Lung (tissue), 12 donors: ENCODE measurements around the gene PTCD2. TPM values are rescaled to one million over a fixed set of nuclear protein-coding genes. Genes with fewer than 3 reads are reported as not detected.
A peak's percentile ranks its signal among the peaks of the same experiment; 100 is the strongest.

ENCODE experiments used
- ATAC-seq: fragments of 200-7000 bp; cut with Tn5 transposase; one replicate; pipeline ENCODE4 v1.9.1; 2020; ENCODE audit warnings: moderate number of reproducible peaks; ENCODE audit not compliant: insufficient read depth, low FRiP score
- DNase-seq, 3 donors: peaks; one replicate each; pipeline ENCODE4 v3.0.0-alpha.2; 2013 to 2017
- H3K27ac ChIP-seq, 2 donors: one replicate each; pipeline ENCODE4 v1.5.1; 2013; ENCODE audit warnings: mild to moderate bottlenecking in 2 of 2, moderate library complexity in 2 of 2, control low read depth in 1 of 2, inconsistent platforms in 1 of 2, low read depth in 1 of 2, low read length in 1 of 2
- H3K27me3 ChIP-seq, 3 donors: one replicate each; pipeline ENCODE4 v1.5.1; 2013; ENCODE audit warnings: low read length in 2 of 3; ENCODE audit not compliant: control insufficient read depth in 3 of 3, insufficient read depth in 3 of 3
- H3K36me3 ChIP-seq, 4 donors: one replicate each; pipeline ENCODE4 v1.5.1; 2013; ENCODE audit warnings: low read length in 4 of 4, mild to moderate bottlenecking in 1 of 4, moderate library complexity in 1 of 4; ENCODE audit not compliant: control insufficient read depth in 4 of 4, insufficient read depth in 4 of 4
- H3K4me1 ChIP-seq, 5 donors: one replicate each; pipeline ENCODE4 v1.5.1; 2013; ENCODE audit warnings: low read length in 5 of 5, mild to moderate bottlenecking in 2 of 5, moderate library complexity in 1 of 5; ENCODE audit not compliant: control insufficient read depth in 5 of 5, insufficient read depth in 5 of 5
- H3K4me3 ChIP-seq: one replicate; pipeline ENCODE4 v1.5.1; 2013; ENCODE audit warnings: mild to moderate bottlenecking, control low read depth, moderate library complexity
- H3K9ac ChIP-seq, 2 donors: one replicate each; pipeline ENCODE4 v1.5.1; 2013; ENCODE audit warnings: low read length in 2 of 2, control low read depth in 1 of 2; ENCODE audit not compliant: insufficient read depth in 1 of 2
- H3K9me3 ChIP-seq, 4 donors: one replicate each; pipeline ENCODE4 v1.5.1; 2013; ENCODE audit warnings: low read length in 3 of 4, mild to moderate bottlenecking in 1 of 4, moderate library complexity in 1 of 4; ENCODE audit not compliant: control insufficient read depth in 4 of 4, insufficient read depth in 3 of 4
- CTCF ChIP-seq: IDR thresholded peaks from 2 replicates; pipeline ENCODE4 v1.5.1; 2012; ENCODE audit warnings: mild to moderate bottlenecking; ENCODE audit errors: control extremely low read depth, extremely low read depth
- WGBS, 2 donors: extraction: QIAGEN DNeasy Blood & Tissue Kit; methylation state at CpG; one replicate each; pipeline ENCODE4 v1.1.7; 2013; 5-methylcytosine and 5-hydroxymethylcytosine counted together
- polyA plus RNA-seq, 2 donors: library from polyadenylated mRNA; stranded (reverse); fragments of 200-250 nt; gene quantifications; one replicate each; pipeline ENCODE4 v1.2.1, GENCODE V29; 2013
- total RNA-seq, 2 donors: library from RNA; depleted of rRNA in 1 of 2; stranded (reverse); fragments of >200 nt in 1 of 2; gene quantifications; one replicate each; pipeline ENCODE4 v1.2.1, GENCODE V29; 2014 to 2021
- donor health status: control.
- donor health status: control.
- donor health status: Bipolar disorder and iron deficiency.
- donor health status: healthy.
- donor health status: DM: yes; HTN: yes; CAD: no.

The PTCD2 gene
- total and polyA plus RNA-seq, 4 donors = 1.9 to 12.0 (median 6.3) TPM

GRCh38 chr5:72281430-72281763 is 38.8 kb upstream of the PTCD2 start:
- DNase-seq (no peak), ATAC-seq (no peak)
- Histone ChIP-seq H3K27ac (peak overlapping the region in 1 of 2 donors; percentile 21), H3K27me3 (no peaks in the 10 kb centered on the region), H3K36me3 (peaks cover 0 to 7% (median under 1%) of the 10 kb centered on the region in 4 donors), H3K9me3 (peaks cover 0 to 3% (median 0%) of the 10 kb centered on the region in 4 donors), H3K9ac (no peak overlapping the region), H3K4me3 (no peak overlapping the region), H3K4me1 (peaks cover 0 to 20% (median 6%) of the 10 kb centered on the region in 5 donors)
- no peak for TF ChIP-seq CTCF
- 90 to 94% methylated on average over 1 of the region's 1 CpG for WGBS, 2 donors

GRCh38 chr5:72281764-72282499 is 38.2 kb upstream of the PTCD2 start:
- ATAC-seq = peak; percentile 19
- no peak overlapping the region for H3K9ac ChIP-seq
- no peak for TF ChIP-seq CTCF

GRCh38 chr5:72282878-72283277 is 37.3 kb upstream of the PTCD2 start:
- H3K27ac ChIP-seq = peak overlapping the region in 1 of 2 donors; percentile 33

More at GRCh38 chr5:72281764-72282499, 38.2 kb upstream of the PTCD2 start:
- peak in 2 of 3 donors; percentile 79 to 84 for DNase-seq
- Histone ChIP-seq H3K4me3 (no peak overlapping the region), H3K4me1 (peaks cover 0 to 20% (median 6%) of the 10 kb centered on the region in 5 donors), H3K27ac (peak overlapping the region in 1 of 2 donors; percentile 21), H3K36me3 (peaks cover 0 to 7% (median 0%) of the 10 kb centered on the region in 4 donors), H3K27me3 (no peaks in the 10 kb centered on the region), H3K9me3 (no peaks in the 10 kb centered on the region)
- WGBS, 2 donors = 65 to 81% methylated on average over 3 of the region's 3 CpGs

More at GRCh38 chr5:72282878-72283277, 37.3 kb upstream of the PTCD2 start:
- TF ChIP-seq CTCF = no peak
- Histone ChIP-seq H3K27me3 (no peaks in the 10 kb centered on the region), H3K9me3 (no peaks in the 10 kb centered on the region), H3K36me3 (peaks cover 0 to 3% (median 1%) of the 10 kb centered on the region in 4 donors), H3K9ac (no peak overlapping the region), H3K4me1 (peaks cover 0 to 20% (median 6%) of the 10 kb centered on the region in 5 donors), H3K4me3 (no peak overlapping the region)
- WGBS, 2 donors = 73 to 81% methylated on average over 2 of the region's 2 CpGs
- ATAC-seq (no peak), DNase-seq (peak in 2 of 3 donors; percentile 33 to 52)
